Neural cell (in vitro differentiated cells): ENCODE measurements around the gene SPAG16.

Source experiments
- EP300 ChIP-seq: fragments of 450-650 bp; conservative IDR thresholded peaks from 2 replicates; pipeline ENCODE4 v1.6.1; 2014; ENCODE audit warnings: antibody characterized with exemption, mild to moderate bottlenecking, moderate library complexity; ENCODE audit not compliant: poor library complexity, severe bottlenecking
- EZH2 ChIP-seq: fragments of 200-600, 300-800 bp; shearing (Covaris generic), sonication (generic); IDR thresholded peaks from 2 replicates; pipeline ENCODE4 v1.6.1; 2014; ENCODE audit warnings: antibody characterized with exemption, low read length, borderline replicate concordance, mild to moderate bottlenecking; ENCODE audit not compliant: insufficient read depth, poor library complexity, severe bottlenecking
- MXI1 ChIP-seq: fragments of 450-650 bp; conservative IDR thresholded peaks from 2 replicates; pipeline ENCODE4 v1.6.1; 2014; ENCODE audit warnings: antibody characterized with exemption, mild to moderate bottlenecking; ENCODE audit not compliant: poor library complexity, severe bottlenecking
- POLR2AphosphoS5 ChIP-seq: IDR thresholded peaks from 2 replicates; pipeline ENCODE4 v1.6.1; 2012
- RAD21 ChIP-seq: fragments of 450-650 bp; conservative IDR thresholded peaks from 2 replicates; pipeline ENCODE4 v1.6.1; 2014; ENCODE audit warnings: antibody characterized with exemption, mild to moderate bottlenecking, moderate library complexity
- SMC3 ChIP-seq: fragments of 450-650 bp; conservative IDR thresholded peaks from 2 replicates; pipeline ENCODE4 v1.6.1; 2014; ENCODE audit warnings: antibody characterized with exemption, mild to moderate bottlenecking, moderate library complexity; ENCODE audit not compliant: poor library complexity
- TAF1 ChIP-seq: IDR thresholded peaks from 2 replicates; pipeline ENCODE4 v1.6.1; 2012; ENCODE audit warnings: low read depth
- TF ChIP-seq, protein P1 (sequence below): fragments of 450-650 bp; IDR thresholded peaks from 2 replicates; pipeline ENCODE4 v1.5.1; 2014; ENCODE audit warnings: antibody characterized with exemption, mild to moderate bottlenecking, moderate library complexity; ENCODE audit not compliant: poor library complexity, severe bottlenecking
- TF ChIP-seq, protein P2 (sequence below): IDR thresholded peaks from 2 replicates; pipeline ENCODE4 v1.6.1; 2012; ENCODE audit warnings: borderline replicate concordance

GRCh38 chr2:213252206-213252605, 32.1 kb upstream of the SPAG16 start:
- TF ChIP-seq, protein P1, sequence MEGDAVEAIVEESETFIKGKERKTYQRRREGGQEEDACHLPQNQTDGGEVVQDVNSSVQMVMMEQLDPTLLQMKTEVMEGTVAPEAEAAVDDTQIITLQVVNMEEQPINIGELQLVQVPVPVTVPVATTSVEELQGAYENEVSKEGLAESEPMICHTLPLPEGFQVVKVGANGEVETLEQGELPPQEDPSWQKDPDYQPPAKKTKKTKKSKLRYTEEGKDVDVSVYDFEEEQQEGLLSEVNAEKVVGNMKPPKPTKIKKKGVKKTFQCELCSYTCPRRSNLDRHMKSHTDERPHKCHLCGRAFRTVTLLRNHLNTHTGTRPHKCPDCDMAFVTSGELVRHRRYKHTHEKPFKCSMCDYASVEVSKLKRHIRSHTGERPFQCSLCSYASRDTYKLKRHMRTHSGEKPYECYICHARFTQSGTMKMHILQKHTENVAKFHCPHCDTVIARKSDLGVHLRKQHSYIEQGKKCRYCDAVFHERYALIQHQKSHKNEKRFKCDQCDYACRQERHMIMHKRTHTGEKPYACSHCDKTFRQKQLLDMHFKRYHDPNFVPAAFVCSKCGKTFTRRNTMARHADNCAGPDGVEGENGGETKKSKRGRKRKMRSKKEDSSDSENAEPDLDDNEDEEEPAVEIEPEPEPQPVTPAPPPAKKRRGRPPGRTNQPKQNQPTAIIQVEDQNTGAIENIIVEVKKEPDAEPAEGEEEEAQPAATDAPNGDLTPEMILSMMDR, result no peak
- TF ChIP-seq TAF1 (no peak), EP300 (no peak), EZH2 (no peak), RAD21 (no peak), SMC3 (no peak), POLR2AphosphoS5 (no peak), MXI1 (no peak)
- TF ChIP-seq, protein P2, sequence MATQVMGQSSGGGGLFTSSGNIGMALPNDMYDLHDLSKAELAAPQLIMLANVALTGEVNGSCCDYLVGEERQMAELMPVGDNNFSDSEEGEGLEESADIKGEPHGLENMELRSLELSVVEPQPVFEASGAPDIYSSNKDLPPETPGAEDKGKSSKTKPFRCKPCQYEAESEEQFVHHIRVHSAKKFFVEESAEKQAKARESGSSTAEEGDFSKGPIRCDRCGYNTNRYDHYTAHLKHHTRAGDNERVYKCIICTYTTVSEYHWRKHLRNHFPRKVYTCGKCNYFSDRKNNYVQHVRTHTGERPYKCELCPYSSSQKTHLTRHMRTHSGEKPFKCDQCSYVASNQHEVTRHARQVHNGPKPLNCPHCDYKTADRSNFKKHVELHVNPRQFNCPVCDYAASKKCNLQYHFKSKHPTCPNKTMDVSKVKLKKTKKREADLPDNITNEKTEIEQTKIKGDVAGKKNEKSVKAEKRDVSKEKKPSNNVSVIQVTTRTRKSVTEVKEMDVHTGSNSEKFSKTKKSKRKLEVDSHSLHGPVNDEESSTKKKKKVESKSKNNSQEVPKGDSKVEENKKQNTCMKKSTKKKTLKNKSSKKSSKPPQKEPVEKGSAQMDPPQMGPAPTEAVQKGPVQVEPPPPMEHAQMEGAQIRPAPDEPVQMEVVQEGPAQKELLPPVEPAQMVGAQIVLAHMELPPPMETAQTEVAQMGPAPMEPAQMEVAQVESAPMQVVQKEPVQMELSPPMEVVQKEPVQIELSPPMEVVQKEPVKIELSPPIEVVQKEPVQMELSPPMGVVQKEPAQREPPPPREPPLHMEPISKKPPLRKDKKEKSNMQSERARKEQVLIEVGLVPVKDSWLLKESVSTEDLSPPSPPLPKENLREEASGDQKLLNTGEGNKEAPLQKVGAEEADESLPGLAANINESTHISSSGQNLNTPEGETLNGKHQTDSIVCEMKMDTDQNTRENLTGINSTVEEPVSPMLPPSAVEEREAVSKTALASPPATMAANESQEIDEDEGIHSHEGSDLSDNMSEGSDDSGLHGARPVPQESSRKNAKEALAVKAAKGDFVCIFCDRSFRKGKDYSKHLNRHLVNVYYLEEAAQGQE, result no peak
